Gastroesophageal sphincter (tissue), 4 donors: ENCODE measurements around the gene TBCD. TPM values are rescaled to one million over a fixed set of nuclear protein-coding genes. Genes with fewer than 3 reads are reported as not detected.

ENCODE experiments used
- ATAC-seq: fragments of 150-250 bp; one replicate; pipeline ENCODE4 v1.9.1; 2016; ENCODE audit warnings: mild to moderate bottlenecking, moderate library complexity
- H3K27ac ChIP-seq, 4 donors: fragments of 200-600 bp; sonication (generic) in 3 of 4; 1 replicate in 3 of 4; 2 replicates in 1 of 4; pipeline ENCODE4 v1.5.1; 2016 to 2019
- H3K27me3 ChIP-seq: fragments of 200-600 bp; sonication (generic); one replicate; pipeline ENCODE4 v1.5.1; 2019
- H3K36me3 ChIP-seq, 2 donors: fragments of 200-600 bp; sonication (generic); one replicate each; pipeline ENCODE4 v1.5.1; 2019; ENCODE audit warnings: control low read depth in 1 of 2
- H3K4me1 ChIP-seq, 3 donors: fragments of 200-600 bp; sonication (generic); 1 replicate in 2 of 3; 2 replicates in 1 of 3; pipeline ENCODE4 v1.5.1; 2016 to 2019; ENCODE audit warnings: control low read depth in 2 of 3
- H3K4me3 ChIP-seq, 2 donors: fragments of 200-600 bp; sonication (generic); one replicate each; pipeline ENCODE4 v1.5.1; 2019; ENCODE audit warnings: mild to moderate bottlenecking in 1 of 2, moderate library complexity in 1 of 2
- H3K9me3 ChIP-seq, 3 donors: fragments of 200-600 bp; sonication (generic); one replicate each; pipeline ENCODE4 v1.5.1; 2017 to 2019; ENCODE audit warnings: control low read depth in 2 of 3
- CTCF ChIP-seq, 4 experiments: fragments of 200-600 bp in 2 of 4; fragments of 450-650 bp in 2 of 4; sonication (generic) in 1 of 4; IDR thresholded peaks; one replicate each; pipeline ENCODE4 v1.5.1; 2017 to 2019; ENCODE audit warnings: antibody characterized with exemption in 4 of 4, mild to moderate bottlenecking in 2 of 4, moderate library complexity in 2 of 4
- EP300 ChIP-seq: sonication (generic); formaldehyde crosslinking; IDR thresholded peaks from one replicate; pipeline ENCODE4 v1.6.1; 2017; ENCODE audit warnings: antibody characterized with exemption, mild to moderate bottlenecking
- POLR2A ChIP-seq, 2 donors: fragments of 450-650 bp; IDR thresholded peaks; one replicate each; pipeline ENCODE4 v1.6.1; 2017; ENCODE audit warnings: antibody characterized with exemption in 2 of 2, mild to moderate bottlenecking in 2 of 2, moderate library complexity in 1 of 2
- POLR2AphosphoS5 ChIP-seq: sonication (generic); formaldehyde crosslinking; IDR thresholded peaks from one replicate; pipeline ENCODE4 v1.6.1; 2017; ENCODE audit warnings: antibody characterized with exemption
- WGBS, 2 donors: methylation state at CpG; one replicate each; pipeline ENCODE4 v1.1.5; 2018; ENCODE audit warnings: low coverage in 1 of 2; 5-methylcytosine and 5-hydroxymethylcytosine counted together
- total RNA-seq, 4 donors: library from RNA; depleted of rRNA; stranded (reverse); fragments of >200 nt; gene quantifications; one replicate each; pipeline ENCODE4 v1.1.0, GENCODE V29; 2016

TBCD gene
- total RNA-seq, 4 donors from 2014 or later, result 32.0 to 57.8 (median 47.0) TPM

GRCh38 chr17:82940226-82941020 is 188.6 kb downstream of the TBCD start:
- no peaks in the 10 kb centered on the region for H3K27me3 ChIP-seq
- H3K27ac ChIP-seq, result no peak overlapping the region
- ATAC-seq, result no peak
- no peaks in the 10 kb centered on the region for H3K4me1 ChIP-seq
- H3K36me3 ChIP-seq, result peaks cover 0 to 100% of the 10 kb centered on the region in 2 donors
- no peak overlapping the region for H3K4me3 ChIP-seq
- H3K9me3 ChIP-seq, result peaks cover 0 to 24% (median 0%) of the 10 kb centered on the region in 3 donors
- 87 to 100% methylated on average over 4 to 7 of the region's 27 CpGs for WGBS, 2 donors
- no peak for TF ChIP-seq CTCF (IDR thresholded peaks at IDR 0.05)
- TF ChIP-seq POLR2AphosphoS5, result no peak
- no peak for TF ChIP-seq EP300
- TF ChIP-seq POLR2A (IDR thresholded peaks at IDR 0.05), result no peak

- no peak overlapping the region for H3K27ac ChIP-seq
- H3K4me3 ChIP-seq, result no peak overlapping the region
- ATAC-seq, result no peak
- WGBS, 2 donors, result 85 to 87% methylated on average over 15 to 17 of the region's 36 CpGs
- peaks cover 0 to 96% of the 10 kb centered on the region in 2 donors for H3K36me3 ChIP-seq
- TF ChIP-seq POLR2AphosphoS5 (no peak), POLR2A (IDR thresholded peaks at IDR 0.05) (no peak), CTCF (IDR thresholded peaks at IDR 0.05) (no peak), EP300 (no peak)
- H3K9me3 ChIP-seq, result peaks cover 0 to 33% (median 0%) of the 10 kb centered on the region in 3 donors
- no peaks in the 10 kb centered on the region for H3K4me1 ChIP-seq
- no peaks in the 10 kb centered on the region for H3K27me3 ChIP-seq
These were observed 189.4 kb downstream of the TBCD start for GRCh38 chr17:82941021-82942001.

GRCh38 chr17:82942166-82943130 is 190.6 kb downstream of the TBCD start:
- ATAC-seq, result no peak

More at GRCh38 chr17:82942166-82943130, 190.6 kb downstream of the TBCD start:
- H3K27ac ChIP-seq, result no peak overlapping the region
- no peaks in the 10 kb centered on the region for H3K27me3 ChIP-seq
- no peaks in the 10 kb centered on the region for H3K4me1 ChIP-seq
- no peak overlapping the region for H3K4me3 ChIP-seq
- H3K36me3 ChIP-seq, result peaks cover 0 to 84% of the 10 kb centered on the region in 2 donors
- WGBS, 2 donors, result 82% methylated on average over 7 of the region's 18 CpGs; no CpG with 5 or more reads in 1 of the 2 donors
- H3K9me3 ChIP-seq, result peaks cover 0 to 39% (median 0%) of the 10 kb centered on the region in 3 donors
- TF ChIP-seq CTCF (IDR thresholded peaks at IDR 0.05) (no peak), EP300 (no peak), POLR2AphosphoS5 (no peak), POLR2A (IDR thresholded peaks at IDR 0.05) (no peak)
